ENCODE results near the gene BMP2K.

The BMP2K gene

DNA sequence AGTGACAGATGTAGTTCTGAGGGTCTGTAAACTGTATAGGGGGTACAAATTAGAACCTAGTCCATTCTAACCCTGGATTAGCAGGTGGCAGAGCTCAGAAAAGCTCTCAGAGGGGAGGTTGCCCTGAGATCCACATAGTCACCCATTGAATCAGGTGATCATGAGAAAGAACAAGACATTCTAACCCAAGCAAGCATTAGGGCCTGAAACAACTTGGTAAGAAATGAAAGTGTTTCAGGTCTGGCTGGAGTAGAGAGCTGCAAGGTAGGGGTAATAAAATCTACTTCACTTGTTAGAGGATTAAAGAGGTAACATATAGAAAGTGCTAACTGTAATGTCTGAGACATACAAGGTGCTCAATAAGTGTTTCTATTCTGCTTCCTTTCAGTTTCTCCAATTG lies 8.8 kb upstream of the BMP2K start:
- DNase-seq (ENCODE audit: extremely low spot score) = peak; percentile 29
- TF ChIP-seq, protein P1, sequence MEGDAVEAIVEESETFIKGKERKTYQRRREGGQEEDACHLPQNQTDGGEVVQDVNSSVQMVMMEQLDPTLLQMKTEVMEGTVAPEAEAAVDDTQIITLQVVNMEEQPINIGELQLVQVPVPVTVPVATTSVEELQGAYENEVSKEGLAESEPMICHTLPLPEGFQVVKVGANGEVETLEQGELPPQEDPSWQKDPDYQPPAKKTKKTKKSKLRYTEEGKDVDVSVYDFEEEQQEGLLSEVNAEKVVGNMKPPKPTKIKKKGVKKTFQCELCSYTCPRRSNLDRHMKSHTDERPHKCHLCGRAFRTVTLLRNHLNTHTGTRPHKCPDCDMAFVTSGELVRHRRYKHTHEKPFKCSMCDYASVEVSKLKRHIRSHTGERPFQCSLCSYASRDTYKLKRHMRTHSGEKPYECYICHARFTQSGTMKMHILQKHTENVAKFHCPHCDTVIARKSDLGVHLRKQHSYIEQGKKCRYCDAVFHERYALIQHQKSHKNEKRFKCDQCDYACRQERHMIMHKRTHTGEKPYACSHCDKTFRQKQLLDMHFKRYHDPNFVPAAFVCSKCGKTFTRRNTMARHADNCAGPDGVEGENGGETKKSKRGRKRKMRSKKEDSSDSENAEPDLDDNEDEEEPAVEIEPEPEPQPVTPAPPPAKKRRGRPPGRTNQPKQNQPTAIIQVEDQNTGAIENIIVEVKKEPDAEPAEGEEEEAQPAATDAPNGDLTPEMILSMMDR (IDR thresholded peaks at IDR 0.05; ENCODE audit: control extremely low read depth, extremely low read depth, low read depth, missing control alignments) = no peak
- ChIA-PET POLR2A (no interaction called here), CTCF (interaction anchor here (0.8 to 2.0 kb wide), 4 partner anchors 9 to 17 kb away, joined by 3 to 5 read pairs (median 4); no protein-coding TSS in a partner anchor)

GRCh38 chr4:78768452-78769180 lies 7.5 kb upstream of the BMP2K start:
- DNase-seq (ENCODE audit: extremely low spot score) = no peak
- POLR2A ChIA-PET = no interaction called here
- TF ChIP-seq, protein P1 (IDR thresholded peaks at IDR 0.05; ENCODE audit: control extremely low read depth, extremely low read depth, low read depth, missing control alignments) = no peak
- CTCF ChIA-PET = no interaction called here

DNA sequence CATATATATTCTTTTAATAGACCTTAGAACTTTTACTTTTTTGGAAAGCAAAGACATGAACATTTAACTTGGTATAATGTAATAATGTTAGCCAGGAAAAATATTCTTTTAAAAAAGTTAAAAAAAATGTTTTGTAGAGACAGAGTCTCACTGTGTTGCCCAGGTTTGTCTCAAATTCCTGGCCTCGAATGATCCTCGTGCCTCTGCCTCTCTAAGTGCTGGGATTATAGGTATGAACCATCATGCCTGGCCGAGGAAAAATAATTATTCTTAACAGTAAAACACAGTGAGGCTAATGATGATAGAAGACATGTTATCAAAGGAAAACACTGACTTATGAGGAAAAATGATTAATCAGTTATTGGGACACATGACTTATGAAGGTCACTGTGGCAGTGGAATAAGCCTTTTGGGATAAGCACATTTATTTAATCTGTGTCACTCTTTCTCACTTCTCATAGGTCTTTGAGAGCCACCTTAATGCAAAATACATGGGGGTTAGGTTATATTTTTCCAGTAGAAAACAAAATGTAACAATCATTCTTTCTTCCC lies 6.0 kb upstream of the BMP2K start:
- DNase-seq (ENCODE audit: extremely low spot score) = no peak
- ChIA-PET CTCF (no interaction called here), POLR2A (no interaction called here)
- TF ChIP-seq, protein P1 (IDR thresholded peaks at IDR 0.05; ENCODE audit: control extremely low read depth, extremely low read depth, low read depth, missing control alignments) = no peak

- ChIA-PET POLR2A (no interaction called here), CTCF (no interaction called here)
- no peak for DNase-seq (ENCODE audit: extremely low spot score)
- TF ChIP-seq, protein P1 (IDR thresholded peaks at IDR 0.05; ENCODE audit: control extremely low read depth, extremely low read depth, low read depth, missing control alignments) = no peak
Observed at GRCh38 chr4:78772526-78773091, 3.5 kb upstream of the BMP2K start.

DNA sequence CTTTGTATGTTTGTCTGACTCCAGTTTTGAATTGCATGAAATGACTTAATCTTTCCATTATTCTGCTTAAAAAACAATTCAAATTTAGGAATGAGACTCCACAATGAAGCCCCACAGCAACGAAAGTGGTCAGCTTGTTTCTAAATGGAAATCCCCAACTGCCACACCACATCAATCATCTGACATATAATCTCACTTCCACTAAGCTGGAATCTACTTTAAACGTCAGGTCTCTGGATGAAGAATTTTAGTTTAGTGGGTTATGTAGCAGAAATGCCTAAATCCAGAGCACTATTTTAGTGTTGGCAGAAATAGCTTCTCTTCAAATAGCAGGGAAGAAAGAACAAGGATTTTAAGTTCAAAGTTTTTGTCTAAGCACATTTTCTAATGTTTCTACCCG lies 1.7 kb upstream of the BMP2K start:
- peak; percentile 15 for DNase-seq (ENCODE audit: extremely low spot score)
- POLR2A ChIA-PET = no interaction called here
- TF ChIP-seq, protein P1 (IDR thresholded peaks at IDR 0.05; ENCODE audit: control extremely low read depth, extremely low read depth, low read depth, missing control alignments) = no peak
- CTCF ChIA-PET = interaction anchor here (1.3 to 1.9 kb wide), 2 partner anchors 14 to 28 kb away, joined by 3 to 5 read pairs; no protein-coding TSS in a partner anchor

DNA sequence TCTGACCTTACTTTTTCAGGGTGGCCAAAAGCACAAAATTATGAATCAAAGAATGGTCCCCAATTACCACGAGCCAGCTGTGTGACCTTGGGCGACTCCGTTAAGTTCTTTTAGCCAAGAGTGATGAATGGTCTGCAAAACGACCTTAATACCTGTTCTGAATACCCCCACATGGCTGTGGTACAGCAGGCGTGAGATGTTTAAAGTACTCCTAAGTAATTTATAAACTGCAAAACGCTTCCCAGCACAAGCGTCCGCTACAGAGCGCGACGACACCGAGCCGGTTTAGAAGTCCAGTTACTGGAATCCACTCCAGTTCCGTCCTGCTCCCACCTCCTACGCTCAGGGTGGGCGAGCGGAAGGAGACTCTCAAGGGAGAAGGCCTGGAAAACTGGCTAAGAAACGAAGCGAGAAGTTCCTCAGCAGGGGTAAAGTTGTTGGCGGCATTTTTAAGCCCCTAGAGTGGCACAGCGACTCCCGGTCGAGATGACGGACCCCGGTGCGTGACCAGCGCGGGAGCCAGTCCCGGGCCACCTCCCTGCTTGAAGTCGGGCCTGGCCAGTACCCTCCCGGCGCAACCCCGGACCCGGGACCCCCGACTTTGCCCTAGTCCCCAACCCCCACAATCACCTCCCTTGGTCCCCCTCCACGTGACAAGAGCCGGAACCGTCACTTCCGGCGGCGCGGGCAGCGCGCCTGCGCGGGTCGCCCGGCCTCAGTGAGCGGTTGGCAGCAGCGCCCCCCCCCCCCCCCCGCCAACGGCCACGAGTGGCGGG lies 659 bp upstream of the BMP2K start:
- peak; percentile 86 for DNase-seq (ENCODE audit: extremely low spot score)
- ChIA-PET POLR2A (no interaction called here), CTCF (interaction anchor here (1.0 to 1.9 kb wide), 3 partner anchors 9 to 29 kb away, joined by 3 to 5 read pairs (median 3); no protein-coding TSS in a partner anchor)
- TF ChIP-seq, protein P1 (IDR thresholded peaks at IDR 0.05; ENCODE audit: control extremely low read depth, extremely low read depth, low read depth, missing control alignments) = no peak

Data from GM10248 (cell line).